Testis (tissue), 2 donors: Measurements from ENCODE around the gene RECQL5.

ENCODE experiments used
- POLR2A ChIP-seq: fragments of 450-650 bp; IDR thresholded peaks from one replicate; pipeline ENCODE4 v1.6.1; 2017; ENCODE audit warnings: antibody characterized with exemption, mild to moderate bottlenecking, moderate library complexity
- TF ChIP-seq, protein P1 (sequence below), 3 experiments: fragments of 450-650 bp in 2 of 3; fragments of 200-600 bp in 1 of 3; sonication (generic) in 1 of 3; IDR thresholded peaks; one replicate each; pipeline ENCODE4 v1.5.1; 2016 to 2019; ENCODE audit warnings: antibody characterized with exemption in 3 of 3, mild to moderate bottlenecking in 2 of 3, moderate library complexity in 1 of 3

DNA sequence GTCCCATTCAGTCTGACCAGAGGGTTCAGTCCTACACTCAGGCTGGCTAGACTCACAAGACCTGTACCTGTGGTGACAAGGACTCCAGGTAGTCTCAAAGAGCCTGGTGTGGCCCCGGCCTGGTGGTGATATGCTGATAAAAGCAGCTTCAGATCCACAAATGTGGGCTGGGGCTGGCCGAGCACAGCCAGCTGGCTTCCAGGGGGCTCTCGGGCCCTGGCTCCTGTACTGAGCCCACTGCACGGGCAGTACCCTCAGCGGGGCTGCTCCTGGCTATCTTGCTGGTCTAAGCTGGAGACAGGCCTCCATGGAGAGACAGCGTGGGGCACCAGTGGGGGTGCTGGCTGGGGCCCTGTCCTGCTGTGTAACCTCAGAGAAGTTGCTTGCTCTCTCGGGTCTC lies 29.4 kb downstream of the RECQL5 start:
- TF ChIP-seq, protein P1, sequence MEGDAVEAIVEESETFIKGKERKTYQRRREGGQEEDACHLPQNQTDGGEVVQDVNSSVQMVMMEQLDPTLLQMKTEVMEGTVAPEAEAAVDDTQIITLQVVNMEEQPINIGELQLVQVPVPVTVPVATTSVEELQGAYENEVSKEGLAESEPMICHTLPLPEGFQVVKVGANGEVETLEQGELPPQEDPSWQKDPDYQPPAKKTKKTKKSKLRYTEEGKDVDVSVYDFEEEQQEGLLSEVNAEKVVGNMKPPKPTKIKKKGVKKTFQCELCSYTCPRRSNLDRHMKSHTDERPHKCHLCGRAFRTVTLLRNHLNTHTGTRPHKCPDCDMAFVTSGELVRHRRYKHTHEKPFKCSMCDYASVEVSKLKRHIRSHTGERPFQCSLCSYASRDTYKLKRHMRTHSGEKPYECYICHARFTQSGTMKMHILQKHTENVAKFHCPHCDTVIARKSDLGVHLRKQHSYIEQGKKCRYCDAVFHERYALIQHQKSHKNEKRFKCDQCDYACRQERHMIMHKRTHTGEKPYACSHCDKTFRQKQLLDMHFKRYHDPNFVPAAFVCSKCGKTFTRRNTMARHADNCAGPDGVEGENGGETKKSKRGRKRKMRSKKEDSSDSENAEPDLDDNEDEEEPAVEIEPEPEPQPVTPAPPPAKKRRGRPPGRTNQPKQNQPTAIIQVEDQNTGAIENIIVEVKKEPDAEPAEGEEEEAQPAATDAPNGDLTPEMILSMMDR (IDR thresholded peaks at IDR 0.05) = no peak
- TF ChIP-seq POLR2A = no peak
